Measurements from ENCODE around the gene SNED1.
"Not testable (repeated sequence)": the region's sequence is repeated elsewhere in the genome, so short reads cannot be mapped to it uniquely, and the experiment has no call there.

Gene SNED1

GRCh38 chr2:241099246-241099645 is 100.8 kb downstream of the SNED1 start:
- H3K9me3 ChIP-seq (ENCODE audit: control insufficient read depth, low read length), result no peaks in the 10 kb centered on the region
- no peak overlapping the region for H3K27ac ChIP-seq (ENCODE audit: low read depth, low read length, severe bottlenecking)
- H3K4me3 ChIP-seq (ENCODE audit: extremely low read depth, insufficient read depth, low read length, poor library complexity, severe bottlenecking), result no peak overlapping the region
- H3K4me1 ChIP-seq (ENCODE audit: control insufficient read depth, insufficient read depth, low read length, poor library complexity, severe bottlenecking), result no peaks in the 10 kb centered on the region
- peaks cover 61% of the 10 kb centered on the region for H3K36me3 ChIP-seq (ENCODE audit: control insufficient read depth, insufficient read depth, low read length)
- WGBS, 2 experiments (ENCODE audit: insufficient coverage in 2 of 2), result 92 to 100% methylated on average over 5 of the region's 5 CpGs

GRCh38 chr2:241102239-241102803 is 103.9 kb downstream of the SNED1 start, which contains the start of gene MTERF4:
TSS of gene MTERF4 (minus strand) at chr2:241102287. CDS start at chr2:241102273, 14 bp downstream.
- H3K4me3 ChIP-seq (ENCODE audit: extremely low read depth, insufficient read depth, low read length, poor library complexity, severe bottlenecking), result peak within 1 kb of the TSS; percentile 91
- peak within 1 kb of the TSS; percentile 29 for H3K27ac ChIP-seq (ENCODE audit: low read depth, low read length, severe bottlenecking)
- H3K4me1 ChIP-seq (ENCODE audit: control insufficient read depth, insufficient read depth, low read length, poor library complexity, severe bottlenecking), result no peaks in the 10 kb centered on the region
- 0 to 1% methylated on average over 42 to 45 of the region's 56 CpGs for WGBS, 2 experiments (ENCODE audit: insufficient coverage in 2 of 2)
- peaks cover 31% of the 10 kb centered on the region for H3K36me3 ChIP-seq (ENCODE audit: control insufficient read depth, insufficient read depth, low read length)
- H3K9me3 ChIP-seq (ENCODE audit: control insufficient read depth, low read length), result no peaks in the 10 kb centered on the region

DNA sequence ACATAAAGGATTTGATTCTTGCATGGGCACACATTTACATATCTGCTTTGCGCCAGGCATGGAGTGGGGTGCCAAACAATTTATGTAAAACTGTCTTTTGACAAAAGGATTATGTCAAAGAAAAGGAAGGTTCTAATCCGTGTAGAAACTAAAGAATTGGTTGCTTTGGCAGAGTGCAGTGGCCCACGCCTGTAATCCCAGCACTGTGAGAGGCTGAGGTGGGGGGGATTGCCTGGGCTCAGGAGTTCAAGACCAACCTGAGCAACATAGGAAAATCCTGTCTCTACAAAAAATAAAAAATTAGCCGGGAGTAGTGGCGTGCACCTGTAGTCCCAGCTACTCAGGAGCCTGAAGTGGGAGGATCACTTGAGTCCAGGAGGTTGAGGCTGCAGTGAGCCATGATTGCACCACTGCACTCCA is 104.8 kb downstream of the SNED1 start:
- 59 to 77% methylated on average over 5 of the region's 5 CpGs for whole genome bisulfite sequencing, 2 experiments (ENCODE audit: insufficient coverage in 2 of 2)
- Histone ChIP-seq H3K4me3 (ENCODE audit: extremely low read depth, insufficient read depth, low read length, poor library complexity, severe bottlenecking) (peak overlapping the region; percentile 91), H3K4me1 (ENCODE audit: control insufficient read depth, insufficient read depth, low read length, poor library complexity, severe bottlenecking) (no peaks in the 10 kb centered on the region), H3K9me3 (ENCODE audit: control insufficient read depth, low read length) (no peaks in the 10 kb centered on the region), H3K36me3 (ENCODE audit: control insufficient read depth, insufficient read depth, low read length) (peaks cover 31% of the 10 kb centered on the region), H3K27ac (ENCODE audit: low read depth, low read length, severe bottlenecking) (no peak overlapping the region)

- 91 to 97% methylated on average over 8 to 9 of the region's 10 CpGs for WGBS, 2 experiments (ENCODE audit: insufficient coverage in 2 of 2)
- peaks cover 17% of the 10 kb centered on the region for H3K36me3 ChIP-seq (ENCODE audit: control insufficient read depth, insufficient read depth, low read length)
- not testable (repeated sequence) for H3K4me1 ChIP-seq (ENCODE audit: control insufficient read depth, insufficient read depth, low read length, poor library complexity, severe bottlenecking); H3K9me3 ChIP-seq (ENCODE audit: control insufficient read depth, low read length); H3K27ac ChIP-seq (ENCODE audit: low read depth, low read length, severe bottlenecking); H3K4me3 ChIP-seq (ENCODE audit: extremely low read depth, insufficient read depth, low read length, poor library complexity, severe bottlenecking)
Observed at GRCh38 chr2:241104611-241105010, 106.2 kb downstream of the SNED1 start.

DNA sequence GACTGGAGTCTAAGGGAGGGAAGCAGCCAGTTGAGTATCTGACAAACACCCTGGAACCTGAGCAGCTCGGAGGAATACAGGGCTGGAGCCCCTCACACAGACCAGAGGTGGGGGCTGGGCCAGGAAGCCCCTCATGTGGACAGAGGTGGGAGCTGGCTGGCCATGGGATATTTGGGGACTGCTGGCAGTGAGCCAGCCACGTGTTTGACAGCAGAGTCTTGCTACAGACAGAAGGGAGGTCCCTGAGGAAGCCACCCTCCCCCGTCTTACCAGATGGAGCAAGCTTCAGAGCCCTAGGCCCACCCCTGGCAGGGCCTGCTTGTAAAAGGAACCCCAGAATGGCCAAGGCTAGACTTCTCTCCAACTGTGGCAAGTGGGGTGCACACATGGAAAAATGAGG is 107.2 kb downstream of the SNED1 start:
- no peaks in the 10 kb centered on the region for H3K4me1 ChIP-seq (ENCODE audit: control insufficient read depth, insufficient read depth, low read length, poor library complexity, severe bottlenecking)
- H3K4me3 ChIP-seq (ENCODE audit: extremely low read depth, insufficient read depth, low read length, poor library complexity, severe bottlenecking), result no peak overlapping the region
- no peaks in the 10 kb centered on the region for H3K9me3 ChIP-seq (ENCODE audit: control insufficient read depth, low read length)
- 71 to 84% methylated on average over 2 to 3 of the region's 3 CpGs for WGBS, 2 experiments (ENCODE audit: insufficient coverage in 2 of 2)
- peaks cover 13% of the 10 kb centered on the region for H3K36me3 ChIP-seq (ENCODE audit: control insufficient read depth, insufficient read depth, low read length)
- H3K27ac ChIP-seq (ENCODE audit: low read depth, low read length, severe bottlenecking), result no peak overlapping the region

DNA sequence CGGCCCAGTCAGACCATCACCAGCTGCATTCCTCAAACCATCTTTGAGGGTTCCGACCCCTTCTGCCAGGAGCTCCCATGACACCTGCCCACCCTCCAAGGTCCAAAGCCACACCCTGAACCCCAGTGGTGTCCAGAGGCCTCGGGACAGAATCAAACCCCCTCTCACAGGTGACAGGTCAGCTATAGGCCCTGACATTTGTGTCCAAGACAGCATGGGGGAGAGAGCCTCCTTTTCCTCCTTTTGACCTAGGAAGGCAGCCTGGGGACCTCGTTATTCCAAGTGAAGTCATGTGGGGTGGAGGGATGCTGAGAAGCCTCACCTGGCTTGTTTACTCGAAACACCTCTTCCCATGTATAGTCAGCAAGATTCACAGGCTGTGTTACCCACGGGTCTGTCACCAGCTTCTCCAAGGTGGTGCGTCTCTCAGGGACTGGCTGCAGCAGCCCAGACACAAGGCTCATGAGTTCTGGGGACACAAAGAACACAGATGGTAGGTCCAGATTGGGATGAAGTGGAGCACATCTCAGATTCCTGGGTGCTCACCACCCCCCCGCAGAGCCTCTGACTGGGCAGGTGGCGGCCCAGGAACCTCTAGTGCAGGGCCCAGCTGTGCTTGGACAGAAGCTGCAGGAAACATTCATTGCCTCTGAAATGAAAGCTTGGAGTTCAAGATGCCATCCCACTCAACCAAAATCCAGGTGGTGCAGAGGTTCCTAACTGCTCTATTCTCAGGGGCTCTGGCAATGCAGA is 108.8 kb downstream of the SNED1 start:
- no peak overlapping the region for H3K4me3 ChIP-seq (ENCODE audit: extremely low read depth, insufficient read depth, low read length, poor library complexity, severe bottlenecking)
- 90 to 94% methylated on average over 6 to 7 of the region's 9 CpGs for WGBS, 2 experiments (ENCODE audit: insufficient coverage in 2 of 2)
- H3K4me1 ChIP-seq (ENCODE audit: control insufficient read depth, insufficient read depth, low read length, poor library complexity, severe bottlenecking), result no peaks in the 10 kb centered on the region
- peaks cover 10% of the 10 kb centered on the region for H3K36me3 ChIP-seq (ENCODE audit: control insufficient read depth, insufficient read depth, low read length)
- no peak overlapping the region for H3K27ac ChIP-seq (ENCODE audit: low read depth, low read length, severe bottlenecking)
- no peaks in the 10 kb centered on the region for H3K9me3 ChIP-seq (ENCODE audit: control insufficient read depth, low read length)

GRCh38 chr2:241108271-241109209 is 110.1 kb downstream of the SNED1 start:
- Histone ChIP-seq H3K4me1 (ENCODE audit: control insufficient read depth, insufficient read depth, low read length, poor library complexity, severe bottlenecking) (no peaks in the 10 kb centered on the region), H3K4me3 (ENCODE audit: extremely low read depth, insufficient read depth, low read length, poor library complexity, severe bottlenecking) (no peak overlapping the region), H3K27ac (ENCODE audit: low read depth, low read length, severe bottlenecking) (peak overlapping the region; percentile 10), H3K9me3 (ENCODE audit: control insufficient read depth, low read length) (no peaks in the 10 kb centered on the region), H3K36me3 (ENCODE audit: control insufficient read depth, insufficient read depth, low read length) (peaks cover 10% of the 10 kb centered on the region)
- 90% methylated on average over 24 to 27 of the region's 35 CpGs for WGBS, 2 experiments (ENCODE audit: insufficient coverage in 2 of 2)

- Histone ChIP-seq H3K4me3 (ENCODE audit: extremely low read depth, insufficient read depth, low read length, poor library complexity, severe bottlenecking) (no peak overlapping the region), H3K9me3 (ENCODE audit: control insufficient read depth, low read length) (no peaks in the 10 kb centered on the region), H3K4me1 (ENCODE audit: control insufficient read depth, insufficient read depth, low read length, poor library complexity, severe bottlenecking) (no peaks in the 10 kb centered on the region), H3K27ac (ENCODE audit: low read depth, low read length, severe bottlenecking) (no peak overlapping the region), H3K36me3 (ENCODE audit: control insufficient read depth, insufficient read depth, low read length) (peaks cover 15% of the 10 kb centered on the region)
- 94 to 98% methylated on average over 10 to 12 of the region's 14 CpGs for WGBS, 2 experiments (ENCODE audit: insufficient coverage in 2 of 2)
Observed at GRCh38 chr2:241109210-241110088, 111.0 kb downstream of the SNED1 start.

DNA sequence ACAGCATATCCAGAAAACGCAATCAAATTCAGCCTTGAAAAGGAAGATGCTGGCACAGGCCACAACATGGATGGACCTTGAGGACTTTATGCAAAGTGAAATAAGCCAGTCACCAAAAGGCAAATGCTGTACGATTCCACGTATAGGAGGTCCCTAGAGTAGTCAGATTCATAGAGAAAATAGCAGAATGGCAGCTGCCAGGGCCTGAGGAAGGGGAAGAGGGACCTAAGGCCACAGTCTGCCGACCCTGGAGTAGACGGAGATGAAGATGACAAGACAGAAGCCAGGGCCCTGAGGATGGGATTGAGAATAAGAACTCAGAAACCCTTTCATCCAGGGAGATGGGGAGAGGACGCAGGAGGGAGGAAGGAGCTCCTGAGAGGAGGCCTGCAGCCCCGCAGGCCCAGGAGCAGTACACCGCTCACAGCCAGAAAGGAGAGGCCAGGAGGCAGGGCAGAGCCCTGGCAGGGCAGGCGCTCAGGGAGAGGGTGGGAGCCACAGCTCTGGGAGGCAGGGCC is 111.7 kb downstream of the SNED1 start:
- Histone ChIP-seq H3K4me1 (ENCODE audit: control insufficient read depth, insufficient read depth, low read length, poor library complexity, severe bottlenecking) (no peaks in the 10 kb centered on the region), H3K36me3 (ENCODE audit: control insufficient read depth, insufficient read depth, low read length) (peaks cover 15% of the 10 kb centered on the region), H3K27ac (ENCODE audit: low read depth, low read length, severe bottlenecking) (no peak overlapping the region), H3K4me3 (ENCODE audit: extremely low read depth, insufficient read depth, low read length, poor library complexity, severe bottlenecking) (no peak overlapping the region), H3K9me3 (ENCODE audit: control insufficient read depth, low read length) (no peaks in the 10 kb centered on the region)
- 89 to 91% methylated on average over 9 of the region's 9 CpGs for WGBS, 2 experiments (ENCODE audit: insufficient coverage in 2 of 2)
